Measurements from ENCODE around the gene MYB.

The MYB gene

DNA sequence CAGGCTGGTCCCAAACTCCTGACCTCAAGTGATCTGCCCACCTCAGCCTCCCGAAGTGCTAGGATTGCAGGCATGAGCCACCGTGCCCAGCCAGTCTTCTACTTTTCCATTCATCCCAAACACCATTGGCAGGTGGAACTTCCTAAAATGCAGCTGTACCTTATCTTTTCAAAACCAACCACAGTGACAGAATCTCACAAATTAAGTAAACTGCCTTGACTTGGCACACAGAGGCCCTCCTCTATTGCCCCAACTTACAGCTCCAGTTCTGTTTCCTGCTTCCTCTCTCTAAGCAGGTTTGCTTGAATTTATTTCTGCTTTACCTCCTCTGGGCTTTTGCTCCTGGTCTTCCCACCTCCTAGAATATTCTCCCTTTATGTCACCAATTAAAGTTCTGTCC is 7.6 kb downstream of the MYB start:
- no peak for DNase-seq (ENCODE audit: low read depth in 2 of 2)

- DNase-seq (ENCODE audit: low read depth in 2 of 2): no peak
These were observed 8.2 kb downstream of the MYB start for GRCh38 chr6:135189344-135189743.

DNA sequence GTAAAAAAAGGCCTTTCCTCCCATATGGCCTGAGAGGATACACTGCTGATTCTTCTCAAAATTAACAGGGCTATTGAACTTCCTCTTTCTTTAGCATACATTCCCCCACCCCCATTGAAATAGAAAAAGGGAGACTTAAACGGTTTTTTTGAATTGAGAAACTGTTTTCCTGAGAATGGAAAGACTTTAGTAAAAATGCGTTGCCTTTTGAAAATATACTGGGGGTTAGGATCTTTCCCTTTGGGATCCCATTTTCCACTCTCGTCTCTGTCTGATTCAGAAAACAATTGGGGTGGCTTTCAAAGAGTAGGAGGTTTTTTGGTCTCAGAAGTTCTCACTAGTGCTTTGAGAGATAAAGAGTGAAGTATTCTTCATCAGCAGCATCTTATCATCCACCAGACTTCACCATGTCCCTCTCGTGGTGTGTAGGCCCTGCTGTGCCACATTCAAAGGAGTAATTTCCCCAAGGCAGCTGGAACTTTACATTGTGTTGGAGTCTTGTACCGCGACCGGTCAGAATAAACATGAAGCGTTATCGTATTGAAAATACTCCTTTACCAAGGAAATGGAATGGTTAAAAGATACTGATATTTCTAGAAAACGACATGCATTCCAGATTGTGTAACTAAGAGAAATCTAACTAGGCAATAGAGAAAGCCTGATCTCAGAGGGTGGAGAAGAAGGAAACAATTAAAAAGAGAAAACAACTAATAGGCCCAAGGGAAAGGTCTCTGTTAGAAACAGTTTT is 10.6 kb downstream of the MYB start:
- DNase-seq (ENCODE audit: low read depth in 2 of 2): no peak

DNA sequence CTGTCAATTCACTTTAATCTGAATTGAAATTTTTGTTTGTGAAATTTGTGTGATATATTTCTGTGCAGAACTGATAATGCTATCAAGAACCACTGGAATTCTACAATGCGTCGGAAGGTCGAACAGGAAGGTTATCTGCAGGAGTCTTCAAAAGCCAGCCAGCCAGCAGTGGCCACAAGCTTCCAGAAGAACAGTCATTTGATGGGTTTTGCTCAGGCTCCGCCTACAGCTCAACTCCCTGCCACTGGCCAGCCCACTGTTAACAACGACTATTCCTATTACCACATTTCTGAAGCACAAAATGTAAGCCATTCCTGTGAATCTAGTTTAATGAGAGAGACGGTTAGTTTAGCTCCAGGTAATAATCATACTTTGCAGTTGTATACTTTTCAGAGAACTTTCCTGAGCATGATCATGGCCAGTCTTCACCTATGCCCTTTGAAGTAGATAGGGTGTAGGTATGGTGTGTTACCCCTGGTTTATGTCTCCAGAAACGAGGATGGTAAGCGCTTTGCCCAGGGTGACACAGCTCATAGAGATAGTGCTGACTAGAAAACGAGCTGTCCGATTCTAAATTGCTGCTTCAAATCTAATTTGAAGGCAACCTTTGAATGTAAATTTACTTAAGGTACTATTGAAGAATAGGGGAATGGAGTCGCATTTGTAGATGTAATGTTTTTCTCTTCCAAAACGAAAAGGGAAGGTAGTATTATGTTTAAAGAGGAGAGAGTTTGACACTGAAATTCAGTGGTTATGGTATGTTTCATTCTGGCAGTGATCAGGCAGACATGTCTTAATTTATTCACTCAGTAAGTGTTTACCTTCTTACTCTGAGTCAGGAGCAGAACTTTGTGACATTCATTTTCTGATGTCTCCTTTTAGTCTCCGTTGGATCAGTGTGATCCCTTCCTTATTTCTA is 11.4 kb downstream of the MYB start:
- no peak for DNase-seq (ENCODE audit: low read depth in 2 of 2)

GRCh38 chr6:135193221-135193620 is 12.1 kb downstream of the MYB start:
- no peak for DNase-seq (ENCODE audit: low read depth in 2 of 2)

DNA sequence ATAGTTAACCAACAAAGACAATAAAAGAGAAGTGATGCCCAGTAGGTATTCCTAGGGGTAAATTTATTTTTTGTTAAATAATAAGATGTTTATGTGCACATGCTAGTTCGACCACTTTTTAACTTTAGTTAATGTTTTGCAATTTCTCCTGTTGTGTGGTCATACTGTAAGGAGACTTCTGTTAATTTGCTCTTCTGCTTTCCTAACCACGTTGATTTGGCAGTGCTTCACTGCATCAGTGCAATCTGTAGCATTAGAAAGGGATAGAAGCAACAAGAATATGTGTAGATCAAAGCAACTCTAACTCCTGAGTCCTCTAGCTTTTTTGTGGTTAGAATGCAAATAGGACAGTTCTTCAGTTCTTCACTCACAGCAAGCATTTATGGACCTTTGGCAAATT is 13.9 kb downstream of the MYB start:
- DNase-seq (ENCODE audit: low read depth in 2 of 2): no peak

- no peak for DNase-seq (ENCODE audit: low read depth in 2 of 2)
These were observed 14.4 kb downstream of the MYB start for GRCh38 chr6:135195522-135195921.

GRCh38 chr6:135196739-135197510 is 15.8 kb downstream of the MYB start:
- DNase-seq (ENCODE audit: low read depth in 2 of 2): no peak

DNA sequence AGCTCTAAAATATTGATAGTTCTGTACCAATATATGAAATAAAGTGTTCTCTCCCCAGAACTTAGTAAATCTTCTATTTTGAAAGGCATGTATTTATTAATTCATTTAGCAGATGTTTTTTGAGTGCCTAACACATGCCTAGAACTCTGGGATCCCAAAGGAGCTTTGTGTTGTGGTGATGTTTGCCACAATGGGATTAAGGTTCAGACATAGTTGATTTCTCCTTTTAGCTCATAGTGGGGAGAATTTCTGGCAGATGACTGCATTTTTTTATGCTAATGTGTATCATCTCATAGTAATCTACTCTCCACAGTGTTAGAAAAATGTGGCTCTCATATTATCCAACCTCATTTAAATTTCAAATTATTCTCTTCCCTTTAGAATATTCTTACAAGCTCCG is 21.7 kb downstream of the MYB start:
- DNase-seq (ENCODE audit: low read depth in 2 of 2): no peak

DNA sequence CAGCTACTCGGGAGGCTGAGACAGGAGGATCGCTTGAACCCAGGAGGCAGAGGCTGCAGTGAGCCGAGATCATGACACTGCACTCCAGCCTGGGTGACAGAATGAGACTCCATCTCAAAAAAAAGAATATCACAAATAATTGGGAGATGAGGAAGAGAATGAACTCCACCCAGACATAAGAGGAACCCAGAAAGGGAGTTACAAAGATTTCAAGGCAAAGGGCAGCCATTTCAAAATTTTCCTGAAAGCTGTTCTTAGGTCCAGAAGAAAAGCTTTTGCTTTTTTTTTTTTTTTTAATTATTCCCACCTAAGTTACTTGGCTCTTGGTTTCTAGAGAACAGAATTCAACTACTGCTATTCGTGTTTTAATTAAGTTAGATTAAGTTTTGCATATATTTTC is 23.8 kb downstream of the MYB start:
- DNase-seq (ENCODE audit: low read depth in 2 of 2): no peak

- DNase-seq (ENCODE audit: low read depth in 2 of 2): no peak
These were observed 28.7 kb downstream of the MYB start for GRCh38 chr6:135209803-135210202.

DNA sequence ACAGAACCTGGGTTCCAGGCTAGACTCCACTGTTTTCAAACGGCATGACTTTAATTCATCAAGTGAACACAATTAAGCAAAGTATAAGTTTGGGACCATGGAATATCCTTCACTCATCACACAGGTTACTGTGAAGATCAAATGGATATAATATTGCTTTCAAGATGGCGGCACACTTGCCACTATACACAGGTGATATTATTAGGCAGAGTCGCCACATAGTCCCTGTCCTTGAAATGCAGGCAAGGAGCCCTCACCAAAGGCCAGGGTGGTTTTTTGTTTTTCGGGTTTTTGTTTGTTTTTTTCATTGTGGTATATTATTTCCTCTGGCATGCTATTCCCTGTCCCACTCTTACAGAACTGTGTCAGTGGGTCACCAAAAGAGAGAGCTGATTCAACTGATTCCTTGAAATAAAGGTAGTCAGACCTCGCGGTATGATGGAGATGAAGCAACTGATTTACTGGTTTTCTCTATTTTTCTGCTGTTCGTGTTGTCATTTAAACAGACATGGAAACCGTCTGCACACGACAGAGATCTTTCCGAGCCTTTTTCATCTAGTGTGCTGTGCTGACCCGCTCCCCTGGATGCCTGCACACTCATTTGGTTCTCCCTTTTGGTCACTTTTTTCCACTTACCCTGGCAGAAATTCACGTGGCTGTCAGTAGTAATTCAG is 29.7 kb downstream of the MYB start:
- DNase-seq (ENCODE audit: low read depth in 2 of 2): no peak

- no peak for DNase-seq (ENCODE audit: low read depth in 2 of 2)
These were observed 30.2 kb downstream of the MYB start for GRCh38 chr6:135211306-135211702.

GRCh38 chr6:135212020-135212806 is 31.1 kb downstream of the MYB start:
- no peak for DNase-seq (ENCODE audit: low read depth in 2 of 2)

DNA sequence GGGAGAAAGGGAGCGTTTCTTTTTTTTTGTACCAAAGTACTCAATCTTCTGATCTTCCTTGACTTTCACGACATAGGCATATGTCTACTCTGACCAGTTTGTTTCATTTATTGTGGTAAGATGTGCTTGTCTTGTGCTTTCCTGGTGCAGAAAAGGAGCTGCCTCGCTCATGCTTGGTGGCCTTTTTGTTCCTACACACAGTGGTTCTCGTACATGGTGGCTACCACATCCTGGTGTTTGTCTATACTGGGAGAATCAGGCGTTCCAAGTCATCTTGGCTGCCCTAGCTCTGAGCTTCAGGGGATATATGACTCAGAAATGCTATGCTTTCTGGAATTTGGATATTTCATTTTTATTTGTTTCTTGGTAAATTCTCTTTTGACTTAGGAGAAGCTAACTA is 31.8 kb downstream of the MYB start:
- no peak for DNase-seq (ENCODE audit: low read depth in 2 of 2)

- no peak for DNase-seq (ENCODE audit: low read depth in 2 of 2)
These were observed 32.5 kb downstream of the MYB start for GRCh38 chr6:135213616-135214015.

- DNase-seq (ENCODE audit: low read depth in 2 of 2): no peak
These were observed 34.1 kb downstream of the MYB start for GRCh38 chr6:135215160-135215559.

- DNase-seq (ENCODE audit: low read depth in 2 of 2): no peak
These were observed 34.5 kb downstream of the MYB start for GRCh38 chr6:135215563-135215962.

DNA sequence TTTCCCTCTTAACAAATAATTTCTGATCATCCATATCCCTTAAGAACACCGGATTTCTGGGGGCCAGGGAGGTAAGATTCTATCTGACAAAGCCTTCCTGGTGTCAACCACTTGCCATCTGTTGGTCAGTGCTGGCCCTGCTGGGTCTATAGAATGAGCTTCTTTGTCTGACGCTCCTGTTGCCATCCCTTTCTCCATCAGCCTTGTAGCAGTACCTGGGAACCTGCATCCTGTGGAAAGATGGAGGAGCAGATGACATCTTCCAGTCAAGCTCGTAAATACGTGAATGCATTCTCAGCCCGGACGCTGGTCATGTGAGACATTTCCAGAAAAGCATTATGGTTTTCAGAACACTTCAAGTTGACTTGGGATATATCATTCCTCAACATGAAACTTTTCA is 36.6 kb downstream of the MYB start:
- DNase-seq (ENCODE audit: low read depth in 2 of 2): no peak

GRCh38 chr6:135219346-135219745 is 38.2 kb downstream of the MYB start:
- DNase-seq (ENCODE audit: low read depth in 2 of 2): no peak

DNA sequence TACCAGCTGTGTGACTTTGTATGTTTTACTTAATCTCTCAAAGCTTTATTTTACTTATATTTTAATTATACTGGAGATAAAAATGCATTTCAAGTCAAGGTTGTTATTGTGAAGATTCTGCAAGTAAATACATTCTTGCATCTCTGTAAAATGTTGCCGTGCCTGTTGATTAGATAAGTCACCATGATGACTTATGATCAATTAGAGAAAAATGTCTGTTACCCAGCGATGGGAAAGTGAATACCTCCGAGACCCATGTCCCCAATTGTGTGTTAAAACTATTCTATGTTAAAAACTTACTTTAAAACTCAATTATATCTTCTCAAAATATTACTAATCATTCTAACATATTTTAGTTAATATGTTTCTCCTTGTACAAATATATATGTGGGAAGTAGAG is 39.9 kb downstream of the MYB start:
- DNase-seq (ENCODE audit: low read depth in 2 of 2): no peak
